HG03432 (cell line): Measurements from ENCODE around the gene BAIAP3.
"Not testable (repeated sequence)": the region's sequence is repeated elsewhere in the genome, so short reads cannot be mapped to it uniquely, and the experiment has no call there.

Experiments
- ATAC-seq: cut with Tn5 transposase; IDR thresholded peaks from one replicate; pipeline ENCODE4 v1.9.1; 2021; ENCODE audit warnings: mild to moderate bottlenecking, moderate library complexity; ENCODE audit not compliant: unreplicated experiment

The BAIAP3 gene, protein sequence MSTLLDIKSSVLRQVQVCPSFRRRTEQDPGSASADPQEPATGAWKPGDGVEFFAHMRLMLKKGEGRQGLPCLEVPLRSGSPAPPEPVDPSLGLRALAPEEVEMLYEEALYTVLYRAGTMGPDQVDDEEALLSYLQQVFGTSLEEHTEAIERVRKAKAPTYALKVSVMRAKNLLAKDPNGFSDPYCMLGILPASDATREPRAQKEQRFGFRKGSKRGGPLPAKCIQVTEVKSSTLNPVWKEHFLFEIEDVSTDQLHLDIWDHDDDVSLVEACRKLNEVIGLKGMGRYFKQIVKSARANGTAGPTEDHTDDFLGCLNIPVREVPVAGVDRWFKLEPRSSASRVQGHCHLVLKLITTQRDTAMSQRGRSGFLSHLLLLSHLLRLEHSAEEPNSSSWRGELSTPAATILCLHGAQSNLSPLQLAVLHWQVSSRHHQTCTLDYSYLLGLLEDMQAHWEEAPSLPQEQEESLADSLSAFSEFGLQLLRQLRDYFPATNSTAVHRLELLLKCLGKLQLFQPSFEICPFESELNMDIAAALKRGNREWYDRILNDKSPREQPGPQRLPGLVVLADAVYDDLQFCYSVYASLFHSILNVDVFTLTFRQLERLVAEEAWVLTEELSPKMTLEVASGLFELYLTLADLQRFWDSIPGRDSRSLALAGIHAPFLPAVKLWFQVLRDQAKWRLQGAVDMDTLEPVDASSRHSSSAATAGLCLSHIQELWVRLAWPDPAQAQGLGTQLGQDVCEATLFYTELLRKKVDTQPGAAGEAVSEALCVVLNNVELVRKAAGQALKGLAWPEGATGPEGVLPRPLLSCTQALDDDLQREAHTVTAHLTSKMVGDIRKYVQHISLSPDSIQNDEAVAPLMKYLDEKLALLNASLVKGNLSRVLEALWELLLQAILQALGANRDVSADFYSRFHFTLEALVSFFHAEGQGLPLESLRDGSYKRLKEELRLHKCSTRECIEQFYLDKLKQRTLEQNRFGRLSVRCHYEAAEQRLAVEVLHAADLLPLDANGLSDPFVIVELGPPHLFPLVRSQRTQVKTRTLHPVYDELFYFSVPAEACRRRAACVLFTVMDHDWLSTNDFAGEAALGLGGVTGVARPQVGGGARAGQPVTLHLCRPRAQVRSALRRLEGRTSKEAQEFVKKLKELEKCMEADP

DNA sequence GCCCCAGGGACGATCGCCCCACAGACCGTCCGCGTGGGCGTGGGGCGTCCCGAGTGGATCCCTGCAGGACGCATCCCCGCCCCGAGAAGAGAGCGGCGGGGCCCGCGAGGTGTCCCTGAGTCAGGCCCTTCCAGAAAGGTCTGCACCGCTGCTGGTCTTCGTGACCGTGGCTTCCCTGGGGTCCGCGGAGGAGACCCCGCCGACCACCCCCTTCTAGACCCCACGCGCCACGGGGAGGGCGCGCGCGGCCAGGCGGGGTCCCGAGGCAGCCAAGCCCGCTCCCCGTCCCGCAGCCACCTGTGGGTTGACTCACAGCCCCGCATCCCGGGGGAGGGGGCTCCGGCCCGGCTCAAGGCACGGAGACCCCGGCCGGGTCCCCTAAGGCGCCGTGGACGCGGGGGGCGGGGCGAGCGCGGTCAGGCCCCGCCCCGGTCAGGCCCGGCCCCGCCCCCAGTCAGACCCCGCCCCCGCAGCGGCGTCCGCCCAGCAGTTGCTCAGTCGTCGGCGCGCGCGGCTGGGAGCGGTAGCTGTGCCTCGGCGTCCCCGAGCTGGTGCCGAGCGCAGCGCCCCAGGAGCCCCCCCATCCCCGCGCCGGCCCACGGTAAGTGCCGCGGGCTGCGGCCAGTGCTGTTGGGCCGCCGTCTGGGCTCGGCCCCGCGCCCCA lies at the start of gene BAIAP3:
BAIAP3 (plus strand) TSS at position 497 of the 664 bp plus-strand sequence. CDS start 4,905 bp downstream, outside the sequence.
- ATAC-seq: no peak

- ATAC-seq: no peak
These were observed 49.3 kb upstream of the BAIAP3 start for GRCh38 chr16:1283996-1284616.

DNA sequence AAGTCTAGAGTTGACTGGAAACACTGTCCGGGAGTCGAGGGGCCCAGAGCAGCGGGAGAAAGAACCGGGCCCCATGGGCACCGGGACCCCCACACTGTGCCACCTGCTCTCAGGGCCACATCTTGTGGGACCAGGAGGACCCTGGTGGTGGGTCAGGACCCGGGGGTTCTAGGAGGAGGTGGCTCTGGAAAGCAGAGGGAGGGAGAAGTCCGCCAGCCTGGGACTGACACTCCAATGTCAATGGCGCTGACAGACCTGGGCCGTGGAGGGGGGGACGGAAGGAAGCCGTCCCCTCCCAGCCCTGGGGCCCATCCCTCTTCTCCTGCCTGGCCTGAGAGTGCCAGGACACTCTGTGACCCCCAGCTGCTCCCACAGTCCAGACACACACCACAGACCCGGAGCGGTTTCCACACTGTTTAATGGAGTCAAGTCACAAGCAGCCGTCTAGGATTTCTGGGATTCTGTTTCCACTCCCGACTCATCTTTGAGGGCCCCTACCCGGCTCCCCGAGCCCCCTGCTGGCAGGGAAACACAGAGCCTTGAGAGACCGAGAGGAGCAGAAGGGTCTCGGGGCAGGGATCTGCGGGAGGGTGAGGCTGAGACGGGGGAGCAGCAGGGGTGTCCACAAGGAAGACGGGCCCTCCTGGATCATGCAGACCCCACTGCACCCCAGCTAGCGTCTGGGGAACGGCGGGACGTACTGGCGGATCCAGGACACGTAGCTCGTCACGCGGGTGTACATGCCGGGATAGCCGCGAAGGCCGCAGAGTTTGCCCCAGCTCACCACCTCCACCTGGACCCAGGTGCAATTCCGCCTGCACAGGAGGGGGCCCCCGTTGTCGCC lies 47.6 kb upstream of the BAIAP3 start:
- no peak for ATAC-seq

DNA sequence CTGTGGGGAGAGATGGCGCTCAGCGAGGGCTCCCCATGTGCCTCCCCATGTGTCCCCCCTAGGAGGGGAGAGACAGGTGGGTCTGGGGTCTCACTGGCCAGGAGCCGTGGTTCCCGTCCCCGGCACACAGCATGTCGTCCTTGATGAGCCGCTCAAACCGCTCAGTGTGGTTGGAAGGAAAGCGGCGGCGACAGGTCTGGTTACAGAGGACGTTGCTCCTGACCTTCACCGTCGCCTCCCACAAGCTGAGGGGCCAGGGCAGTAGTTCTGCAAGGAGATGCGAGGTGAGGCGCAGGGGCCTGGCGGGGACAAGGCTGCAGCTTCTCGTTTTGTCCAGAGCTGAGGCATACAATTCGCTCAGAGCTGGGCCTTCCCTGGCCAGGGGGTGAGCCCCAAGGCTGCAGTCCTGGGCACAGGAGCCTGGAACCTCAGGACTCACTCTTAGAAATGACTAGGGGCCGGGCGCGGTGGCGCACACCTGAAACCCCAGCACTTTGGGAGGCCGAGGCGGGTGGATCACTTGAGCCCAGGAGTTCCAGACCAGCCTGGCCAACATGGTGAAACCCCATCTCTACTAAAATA lies 46.8 kb upstream of the BAIAP3 start:
- ATAC-seq: no peak

DNA sequence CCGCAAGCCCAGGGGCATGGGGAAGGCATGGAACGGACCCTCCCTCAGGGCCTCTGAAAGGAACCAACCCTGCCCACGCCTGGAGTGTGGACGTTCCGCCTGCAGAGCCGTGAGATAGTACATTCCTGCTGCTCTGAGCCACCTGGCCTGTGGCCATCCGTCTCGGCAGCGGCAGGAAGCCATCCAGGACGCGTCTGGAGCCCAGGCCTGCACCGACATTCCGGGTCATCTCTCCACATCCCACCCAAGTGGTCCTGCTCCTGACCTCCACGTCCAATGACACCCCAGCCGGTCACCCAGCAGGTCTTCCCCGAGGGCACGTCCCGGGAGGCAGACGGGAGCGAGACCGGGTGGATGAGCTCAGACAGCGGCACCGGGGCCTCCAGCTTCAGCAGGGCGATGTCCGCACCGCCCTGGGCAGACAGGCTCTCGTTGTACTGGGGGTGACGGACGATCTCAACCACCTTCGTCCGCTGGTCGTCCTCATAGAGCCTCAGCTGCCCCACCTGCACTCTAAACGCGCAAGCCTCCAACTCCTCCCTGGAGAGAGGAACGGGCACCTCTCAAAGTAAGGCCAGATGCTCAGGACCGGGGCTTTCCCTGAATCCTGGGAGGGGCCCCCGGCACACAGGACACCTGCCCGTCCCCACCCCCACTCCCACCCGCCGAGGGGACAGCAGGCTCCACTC lies 45.3 kb upstream of the BAIAP3 start:
- ATAC-seq: no peak

DNA sequence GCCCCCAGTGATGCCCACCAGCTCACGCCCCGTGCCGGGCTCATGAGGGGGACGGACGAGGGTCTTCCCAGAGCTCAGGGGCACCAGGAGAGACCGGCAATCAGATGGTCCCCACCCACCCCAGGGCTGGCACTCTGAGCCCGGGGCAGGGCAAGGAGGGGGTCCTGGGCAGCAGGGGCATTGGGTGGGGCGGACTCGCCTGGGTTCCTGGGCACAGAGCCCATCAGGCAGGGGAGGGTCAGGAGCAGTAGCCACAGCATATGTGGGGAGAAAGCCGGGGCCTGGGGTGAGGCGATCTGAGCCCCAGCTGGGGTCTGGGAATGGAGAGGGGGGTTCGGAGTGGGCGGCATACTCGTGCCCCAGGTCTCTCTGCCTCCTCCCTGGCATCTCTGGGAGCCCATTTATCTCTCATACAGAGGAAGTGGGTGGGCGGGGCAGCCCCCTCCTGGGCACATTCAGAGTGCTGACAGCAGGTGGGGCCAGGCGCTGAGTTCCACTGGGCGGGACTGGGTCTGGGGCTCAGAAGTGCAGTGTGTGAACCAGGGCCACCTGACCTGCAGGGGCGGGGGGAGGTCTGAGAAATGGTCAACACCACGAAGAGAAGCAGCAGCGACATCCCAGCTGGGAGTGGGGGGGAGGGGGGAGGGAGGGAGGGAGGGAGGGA lies 44.5 kb upstream of the BAIAP3 start:
- no peak for ATAC-seq

GRCh38 chr16:1289477-1289866 lies 44.0 kb upstream of the BAIAP3 start:
- no peak for ATAC-seq

- ATAC-seq: no peak
These were observed 43.4 kb upstream of the BAIAP3 start for GRCh38 chr16:1290063-1290501.

DNA sequence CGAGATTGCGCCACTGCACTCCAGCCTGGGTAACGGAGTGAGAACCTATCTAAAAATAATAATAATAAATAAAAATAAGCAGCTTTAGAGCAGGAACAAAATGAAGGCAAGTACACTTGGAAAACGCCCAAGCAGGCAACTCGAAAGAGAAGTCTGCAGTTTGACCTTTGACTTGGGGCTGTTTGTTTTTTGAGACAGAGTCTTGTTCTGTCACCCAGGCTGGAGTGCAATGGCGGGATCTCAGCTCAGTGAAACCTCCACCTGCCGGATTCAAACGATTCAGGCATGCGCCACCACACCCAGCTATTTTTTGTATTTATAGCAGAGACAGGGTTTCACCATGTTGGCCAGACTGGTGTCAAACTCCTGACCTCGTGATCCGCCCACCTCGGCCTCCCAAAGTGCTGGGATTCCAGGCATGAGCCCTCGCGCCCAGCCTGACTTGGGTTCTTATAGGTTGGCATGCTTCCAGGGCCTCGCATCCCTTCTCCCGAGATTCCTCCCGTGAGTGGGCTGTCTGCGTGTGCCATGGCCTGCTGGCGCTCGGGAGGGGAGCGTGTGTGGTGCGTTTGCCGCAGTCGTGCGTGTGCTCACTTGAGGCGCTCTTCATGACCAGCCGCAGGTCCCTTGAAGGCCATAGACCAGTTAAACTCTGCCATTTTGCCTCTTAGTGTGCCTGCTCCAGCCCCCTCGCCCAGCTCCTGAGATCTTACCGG lies 42.4 kb upstream of the BAIAP3 start:
- no peak for ATAC-seq

DNA sequence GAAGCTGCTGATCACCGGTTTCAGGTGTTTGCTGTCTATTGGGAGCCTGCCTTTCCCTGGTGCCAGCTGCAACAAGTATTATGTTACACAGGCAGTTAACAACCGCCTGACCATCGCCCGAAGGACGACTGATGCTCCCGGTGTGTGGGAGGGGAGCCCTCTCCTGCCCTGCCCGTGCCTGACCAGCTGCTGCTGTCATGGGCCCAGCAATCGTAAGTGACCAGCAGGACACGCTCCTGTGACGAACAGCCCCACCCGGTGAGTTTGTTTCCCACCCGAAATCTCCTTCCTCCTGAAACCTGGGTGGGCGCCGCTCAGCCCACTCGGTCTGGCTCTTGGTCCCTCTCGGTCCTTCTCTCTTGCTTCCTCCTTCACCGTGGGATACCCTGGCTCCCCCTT lies 41.9 kb upstream of the BAIAP3 start:
- ATAC-seq: no peak

DNA sequence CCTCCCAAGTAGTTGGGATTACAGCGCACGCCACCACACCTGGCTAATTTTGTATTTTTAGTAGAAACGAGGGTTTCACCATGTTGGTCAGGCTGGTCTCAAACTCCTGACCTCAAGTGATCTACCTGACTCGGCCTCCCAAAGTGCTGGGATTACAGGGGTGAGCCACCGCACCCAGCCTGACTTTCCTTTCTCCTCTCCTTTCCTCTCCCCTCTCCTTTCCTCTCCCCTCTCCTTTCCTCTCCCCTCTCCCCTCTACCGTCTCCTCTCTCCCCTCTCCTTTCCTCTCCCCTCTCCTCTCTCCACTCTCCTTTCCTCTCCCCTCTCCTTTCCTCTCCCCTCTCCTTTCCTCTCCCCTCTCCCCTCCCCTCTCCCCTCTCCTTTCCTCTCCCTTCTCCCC lies 41.2 kb upstream of the BAIAP3 start:
- not testable (repeated sequence) for ATAC-seq

GRCh38 chr16:1292808-1293207 lies 40.6 kb upstream of the BAIAP3 start:
- ATAC-seq: not testable (repeated sequence)

DNA sequence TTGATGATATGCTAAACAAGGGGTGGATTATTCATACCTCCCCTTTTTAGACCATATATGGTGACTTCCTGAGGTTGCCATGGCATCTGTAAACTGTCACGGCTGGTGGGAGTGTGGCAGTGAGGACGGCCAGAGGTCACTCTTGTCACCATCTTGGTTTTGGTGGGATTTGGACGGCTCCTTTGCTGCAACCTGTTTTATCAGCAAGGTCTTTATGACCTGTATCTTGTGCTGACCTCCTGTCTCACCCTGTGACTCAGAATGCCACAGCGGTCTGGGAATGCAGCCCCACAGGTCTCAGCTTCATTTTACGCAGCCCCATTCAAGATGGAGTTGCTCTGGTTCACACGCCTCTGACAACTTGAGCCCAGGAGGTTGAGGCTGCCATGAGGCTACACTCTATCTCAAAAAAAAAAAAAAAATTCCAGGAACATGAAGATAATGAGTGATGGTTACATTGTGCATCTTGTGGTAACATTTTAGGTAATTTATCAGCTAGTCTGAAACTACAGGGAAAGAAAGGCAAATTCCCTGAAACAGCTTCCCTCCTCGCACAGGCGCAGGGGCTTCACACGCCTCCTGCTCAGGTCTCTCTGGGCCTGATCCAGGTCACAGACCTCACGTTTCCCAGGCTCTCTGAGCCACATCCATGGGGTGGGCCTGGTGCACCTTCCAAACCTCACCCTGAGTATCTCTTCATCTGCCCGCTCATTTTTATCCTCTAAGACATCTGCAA lies 39.4 kb upstream of the BAIAP3 start:
- ATAC-seq: no peak

DNA sequence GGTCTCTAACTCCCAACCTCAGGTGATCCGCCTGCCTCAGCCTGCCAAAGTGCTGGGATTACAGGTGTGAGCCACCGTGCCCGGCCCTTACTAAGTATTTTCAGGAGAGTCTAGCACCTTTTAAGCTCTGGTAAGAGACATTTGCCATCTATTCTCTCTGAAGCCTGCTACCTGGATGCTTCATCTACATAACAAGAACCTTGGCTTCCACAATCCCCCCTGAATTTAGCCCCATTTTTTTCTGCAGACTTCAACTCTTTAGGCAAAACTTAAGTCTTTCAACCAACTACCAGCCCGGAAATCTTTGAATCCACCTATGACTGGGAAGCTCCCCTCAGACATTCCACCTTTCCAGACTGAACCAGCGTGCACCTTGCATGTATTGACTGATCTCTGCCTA lies 38.0 kb upstream of the BAIAP3 start:
- ATAC-seq: no peak

DNA sequence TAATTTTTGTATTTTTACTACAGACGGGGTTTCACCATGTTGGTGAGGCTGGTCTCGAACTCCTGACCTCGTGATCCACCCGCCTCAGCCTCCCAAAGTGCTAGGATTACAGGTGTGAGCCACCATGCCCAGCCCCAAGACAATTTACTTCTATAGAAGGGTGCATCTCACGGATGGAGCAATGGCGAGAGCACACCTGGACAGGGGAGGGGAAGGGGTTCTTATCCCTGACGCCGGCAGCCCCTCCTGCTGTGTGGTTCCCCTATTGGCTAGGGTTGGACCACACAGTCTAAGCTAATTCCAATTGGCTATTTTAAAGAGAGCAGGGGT lies 36.8 kb upstream of the BAIAP3 start:
- not testable (repeated sequence) for ATAC-seq

- ATAC-seq: peak; percentile 42
These were observed 36.3 kb upstream of the BAIAP3 start for GRCh38 chr16:1297018-1297696.
